Transverse colon (tissue), 4 donors: ENCODE data around the gene GZMM. TPM values are rescaled to one million over a fixed set of nuclear protein-coding genes. Genes with fewer than 3 reads are reported as not detected.

ENCODE experiments used
- DNase-seq: peaks from one replicate; pipeline ENCODE4 v3.0.0-alpha.2; 2019
- H3K27ac ChIP-seq, 4 donors: fragments of 200-600 bp; sonication (generic); 2 replicates each; pipeline ENCODE4 v1.5.1; 2016 to 2018; ENCODE audit warnings: inconsistent platforms in 4 of 4
- H3K27me3 ChIP-seq: fragments of 200-600 bp; sonication (generic); 2 replicates; pipeline ENCODE4 v1.5.1; 2017; ENCODE audit warnings: inconsistent platforms
- H3K36me3 ChIP-seq, 4 donors: fragments of 200-600 bp; sonication (generic); 2 replicates each; pipeline ENCODE4 v1.5.1; 2017 to 2019; ENCODE audit warnings: inconsistent platforms in 4 of 4
- H3K4me1 ChIP-seq, 4 donors: fragments of 200-600 bp; sonication (generic); 2 replicates each; pipeline ENCODE4 v1.5.1; 2017 to 2020; ENCODE audit warnings: inconsistent platforms in 4 of 4
- H3K4me3 ChIP-seq, 4 donors: fragments of 200-600 bp; sonication (generic); 1 replicate in 1 of 4; 2 replicates in 3 of 4; pipeline versions ENCODE4 v1.5.1 to v1.6.1; 2017 to 2019; ENCODE audit warnings: inconsistent platforms in 4 of 4
- H3K9me3 ChIP-seq, 2 donors: fragments of 200-600 bp; sonication (generic); 2 replicates each; pipeline ENCODE4 v1.5.1; 2017 to 2019; ENCODE audit warnings: inconsistent platforms in 2 of 2
- CTCF ChIP-seq, 5 experiments: fragments of 200-600 bp in 3 of 5; fragments of 450-650 bp in 2 of 5; sonication (generic) in 3 of 5; IDR thresholded peaks; 1 replicate in 2 of 5; 2 replicates in 3 of 5; pipeline ENCODE4 v1.5.1; 2016 to 2017; ENCODE audit warnings: antibody characterized with exemption in 5 of 5, inconsistent platforms in 3 of 5, mild to moderate bottlenecking in 2 of 5, moderate library complexity in 1 of 5
- EP300 ChIP-seq: sonication (generic); formaldehyde crosslinking; IDR thresholded peaks from one replicate; pipeline ENCODE4 v1.6.1; 2017; ENCODE audit warnings: antibody characterized with exemption, low read depth
- POLR2A ChIP-seq: fragments of 450-650 bp; IDR thresholded peaks from one replicate; pipeline ENCODE4 v1.6.1; 2016; ENCODE audit warnings: antibody characterized with exemption, mild to moderate bottlenecking, moderate library complexity
- POLR2AphosphoS5 ChIP-seq, 3 donors: sonication (generic); formaldehyde crosslinking; IDR thresholded peaks; one replicate each; pipeline ENCODE4 v1.6.1; 2016; ENCODE audit warnings: antibody characterized with exemption in 3 of 3
- WGBS, 2 donors: methylation state at CpG; one replicate each; pipeline ENCODE4 v1.1.5; 2018; ENCODE audit warnings: low coverage in 1 of 2; 5-methylcytosine and 5-hydroxymethylcytosine counted together
- in situ Hi-C, 4 donors: fragments of 200-750 bp; cut with MboI; loops; one replicate each; pipeline versions ENCODE4 v1.15.0 to v1.15.1; 2017; ENCODE audit warnings: low sequenced_read_pairs in 3 of 4, low pct_ligation_motif_present in 1 of 4, low pct_unique_long_range_greater_than_20kb in 1 of 4
- intact Hi-C: fragments of 100-400 bp; cut with DNase I; formaldehyde crosslinking; loops from one replicate; pipeline ENCODE4 v1.15.1; 2023; ENCODE audit warnings: low total_unique reads
- total RNA-seq, 4 donors: library from RNA; depleted of rRNA; stranded (reverse); fragments of >200 nt; gene quantifications; one replicate each; pipeline ENCODE4 v1.1.0, GENCODE V29; 2016

The GZMM gene
- total RNA-seq, 4 donors from 2014 or later, result 1.1 to 1.8 TPM; not detected in 2

GRCh38 chr19:588741-589692 lies 45.2 kb downstream of the GZMM start:
- Histone ChIP-seq H3K27ac (no peak overlapping the region), H3K4me3 (peak overlapping the region in 1 of 4 donors; percentile 27), H3K9me3 (no peaks in the 10 kb centered on the region), H3K36me3 (no peaks in the 10 kb centered on the region), H3K27me3 (peaks cover 81% of the 10 kb centered on the region), H3K4me1 (peaks cover 7 to 27% (median 19%) of the 10 kb centered on the region in 4 donors)
- WGBS, 2 donors, result 14% methylated on average over 40 of the region's 54 CpGs; no CpG with 5 or more reads in 1 of the 2 donors
- intact Hi-C loops (no loop called here), in situ Hi-C loops (no loop called here)
- no peak for DNase-seq
- TF ChIP-seq POLR2AphosphoS5 (IDR thresholded peaks at IDR 0.05) (no peak), EP300 (no peak), POLR2A (no peak), CTCF (IDR thresholded peaks at IDR 0.05) (no peak)

- Histone ChIP-seq H3K27me3 (peaks cover 86% of the 10 kb centered on the region), H3K27ac (no peak within 1 kb of the TSS), H3K9me3 (no peaks in the 10 kb centered on the region), H3K36me3 (no peaks in the 10 kb centered on the region), H3K4me3 (peak within 1 kb of the TSS in 1 of 4 donors; percentile 27), H3K4me1 (peaks cover 7 to 27% (median 19%) of the 10 kb centered on the region in 4 donors)
- WGBS, 2 donors, result 0% methylated on average over 12 of the region's 132 CpGs; no CpG with 5 or more reads in 1 of the 2 donors
- no peak for DNase-seq
- no peak for TF ChIP-seq EP300
- no peak for TF ChIP-seq POLR2AphosphoS5 (IDR thresholded peaks at IDR 0.05)
- TF ChIP-seq CTCF (IDR thresholded peaks at IDR 0.05), result no peak
- no peak for TF ChIP-seq POLR2A
- intact Hi-C loops (no loop called here), in situ Hi-C loops (no loop called here)
These were observed 46.0 kb downstream of the GZMM start, which contains the start of gene HCN2 for GRCh38 chr19:589693-590395. TSS of gene HCN2 (plus strand) at chr19:589881. CDS start at chr19:589946, 65 bp downstream.

- H3K4me1 ChIP-seq, result peaks cover 7 to 27% (median 19%) of the 10 kb centered on the region in 4 donors
- H3K9me3 ChIP-seq, result no peaks in the 10 kb centered on the region
- intact Hi-C loops (no loop called here), in situ Hi-C loops (no loop called here)
- WGBS, 2 donors, result 2% methylated on average over 22 of the region's 50 CpGs; no CpG with 5 or more reads in 1 of the 2 donors
- TF ChIP-seq EP300 (no peak), POLR2A (no peak), POLR2AphosphoS5 (IDR thresholded peaks at IDR 0.05) (no peak), CTCF (IDR thresholded peaks at IDR 0.05) (no peak)
- peak overlapping the region in 1 of 4 donors; percentile 21 for H3K4me3 ChIP-seq
- H3K27me3 ChIP-seq, result peaks cover 91% of the 10 kb centered on the region
- no peak overlapping the region for H3K27ac ChIP-seq
- H3K36me3 ChIP-seq, result no peaks in the 10 kb centered on the region
- DNase-seq, result no peak
These were observed 46.5 kb downstream of the GZMM start for GRCh38 chr19:590396-590745.

GRCh38 chr19:590750-591098 lies 46.9 kb downstream of the GZMM start:
- intact Hi-C loops (no loop called here), in situ Hi-C loops (no loop called here)
- no peaks in the 10 kb centered on the region for H3K36me3 ChIP-seq
- H3K27ac ChIP-seq, result no peak overlapping the region
- DNase-seq, result no peak
- peak overlapping the region in 1 of 4 donors; percentile 21 for H3K4me3 ChIP-seq
- WGBS, 2 donors, result 15% methylated on average over 36 of the region's 41 CpGs; no CpG with 5 or more reads in 1 of the 2 donors
- TF ChIP-seq CTCF (IDR thresholded peaks at IDR 0.05), result no peak
- no peak for TF ChIP-seq POLR2AphosphoS5 (IDR thresholded peaks at IDR 0.05)
- TF ChIP-seq POLR2A, result no peak
- H3K27me3 ChIP-seq, result peaks cover 92% of the 10 kb centered on the region
- no peaks in the 10 kb centered on the region for H3K9me3 ChIP-seq
- H3K4me1 ChIP-seq, result peaks cover 7 to 27% (median 19%) of the 10 kb centered on the region in 4 donors
